Adrenal gland (tissue), 5 donors: ENCODE results near the gene HNRNPH1.

ENCODE experiments used
- POLR2A ChIP-seq, 2 donors: fragments of 450-650 bp; IDR thresholded peaks; one replicate each; pipeline ENCODE4 v1.6.1; 2017; ENCODE audit warnings: antibody characterized with exemption in 2 of 2, mild to moderate bottlenecking in 2 of 2, moderate library complexity in 1 of 2
- TF ChIP-seq, protein P1 (sequence below), 6 experiments: fragments of 450-650 bp in 4 of 6; fragments of 200-600 bp in 2 of 6; sonication (generic) in 1 of 6; IDR thresholded peaks; 1 replicate in 5 of 6; 2 replicates in 1 of 6; pipeline versions ENCODE4 v1.5.1 to v1.8.0; 2016 to 2021; ENCODE audit warnings: antibody characterized with exemption in 6 of 6, mild to moderate bottlenecking in 2 of 6, moderate library complexity in 1 of 6
- donor health status: DM: no; HTN: no; CAD: no.

- TF ChIP-seq, protein P1, sequence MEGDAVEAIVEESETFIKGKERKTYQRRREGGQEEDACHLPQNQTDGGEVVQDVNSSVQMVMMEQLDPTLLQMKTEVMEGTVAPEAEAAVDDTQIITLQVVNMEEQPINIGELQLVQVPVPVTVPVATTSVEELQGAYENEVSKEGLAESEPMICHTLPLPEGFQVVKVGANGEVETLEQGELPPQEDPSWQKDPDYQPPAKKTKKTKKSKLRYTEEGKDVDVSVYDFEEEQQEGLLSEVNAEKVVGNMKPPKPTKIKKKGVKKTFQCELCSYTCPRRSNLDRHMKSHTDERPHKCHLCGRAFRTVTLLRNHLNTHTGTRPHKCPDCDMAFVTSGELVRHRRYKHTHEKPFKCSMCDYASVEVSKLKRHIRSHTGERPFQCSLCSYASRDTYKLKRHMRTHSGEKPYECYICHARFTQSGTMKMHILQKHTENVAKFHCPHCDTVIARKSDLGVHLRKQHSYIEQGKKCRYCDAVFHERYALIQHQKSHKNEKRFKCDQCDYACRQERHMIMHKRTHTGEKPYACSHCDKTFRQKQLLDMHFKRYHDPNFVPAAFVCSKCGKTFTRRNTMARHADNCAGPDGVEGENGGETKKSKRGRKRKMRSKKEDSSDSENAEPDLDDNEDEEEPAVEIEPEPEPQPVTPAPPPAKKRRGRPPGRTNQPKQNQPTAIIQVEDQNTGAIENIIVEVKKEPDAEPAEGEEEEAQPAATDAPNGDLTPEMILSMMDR (IDR thresholded peaks at IDR 0.05), result no peak
- no peak for TF ChIP-seq POLR2A (IDR thresholded peaks at IDR 0.05)
These were observed 16.6 kb downstream of the HNRNPH1 start for GRCh38 chr5:179606910-179607159.
